Endothelial cell of hepatic sinusoid (primary cell): ENCODE measurements around the gene VAT1L.
"Not testable (repeated sequence)": the region's sequence is repeated elsewhere in the genome, so short reads cannot be mapped to it uniquely, and the experiment has no call there.

ENCODE experiments used
- in situ Hi-C: cut with HindIII; loops from 2 replicates; pipeline ENCODE4 v1.10.0; 2017; ENCODE audit warnings: low sequenced_read_pairs

The VAT1L gene

GRCh38 chr16:77977339-77977738 is 189.0 kb downstream of the VAT1L start:
- in situ Hi-C loops, result loop anchor here (10.0 kb wide), 2 partner anchors 273 to 303 kb away; no protein-coding TSS in a partner anchor

DNA sequence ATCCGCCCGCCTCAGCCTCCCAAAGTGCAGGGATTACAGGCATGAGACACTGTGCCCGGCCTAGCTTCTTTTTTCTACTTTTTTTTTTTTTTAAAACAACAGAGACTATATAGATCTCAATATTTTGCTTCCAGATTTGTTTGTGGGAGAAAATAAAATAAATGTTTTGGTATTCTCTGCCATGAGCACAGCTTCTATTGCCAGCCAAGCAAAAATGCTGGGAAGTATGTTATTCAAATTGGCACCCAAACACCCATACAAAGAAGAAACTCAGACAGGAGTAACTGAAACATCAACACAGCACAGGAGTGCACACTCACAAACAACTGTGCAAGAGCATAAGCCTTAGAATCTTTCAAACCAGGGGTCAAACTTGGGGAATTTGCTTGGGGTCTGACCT is 196.7 kb downstream of the VAT1L start:
- in situ Hi-C loops, result no loop called here

DNA sequence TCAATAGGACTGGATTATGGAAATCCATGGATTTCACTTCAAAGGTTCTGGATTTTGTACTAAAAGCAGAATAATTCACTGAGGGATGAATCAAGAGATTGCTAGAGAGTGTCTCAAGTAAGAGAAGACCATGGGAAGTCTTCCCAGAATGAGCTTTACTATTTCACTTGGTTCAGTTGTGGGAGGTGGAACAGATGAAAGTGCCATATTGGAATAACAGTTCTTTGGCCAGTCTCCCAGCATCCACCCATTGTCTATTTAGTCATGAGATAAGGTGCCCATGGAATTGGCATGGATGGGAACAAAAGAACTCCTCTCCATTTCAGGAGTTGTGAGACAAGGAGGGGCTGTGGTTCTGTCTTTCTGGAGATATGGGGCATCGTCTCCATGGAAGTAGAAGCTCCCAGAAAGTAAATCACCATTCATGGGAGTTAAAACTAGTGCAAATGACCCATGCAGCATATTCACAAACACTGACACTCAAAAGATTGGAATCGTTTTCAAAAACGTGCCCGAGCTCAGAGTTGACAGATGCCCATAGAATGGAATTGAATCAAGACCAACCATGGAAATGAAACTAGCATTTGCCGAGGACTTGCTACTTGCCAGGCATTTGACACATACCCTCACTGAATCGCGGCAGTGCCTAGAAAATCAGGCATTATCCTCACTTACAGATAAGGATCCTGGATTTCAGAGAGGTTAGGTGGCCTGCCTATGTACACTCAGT is 197.8 kb downstream of the VAT1L start:
- in situ Hi-C loops, result no loop called here

GRCh38 chr16:77987810-77988209 is 199.4 kb downstream of the VAT1L start:
- in situ Hi-C loops, result no loop called here

DNA sequence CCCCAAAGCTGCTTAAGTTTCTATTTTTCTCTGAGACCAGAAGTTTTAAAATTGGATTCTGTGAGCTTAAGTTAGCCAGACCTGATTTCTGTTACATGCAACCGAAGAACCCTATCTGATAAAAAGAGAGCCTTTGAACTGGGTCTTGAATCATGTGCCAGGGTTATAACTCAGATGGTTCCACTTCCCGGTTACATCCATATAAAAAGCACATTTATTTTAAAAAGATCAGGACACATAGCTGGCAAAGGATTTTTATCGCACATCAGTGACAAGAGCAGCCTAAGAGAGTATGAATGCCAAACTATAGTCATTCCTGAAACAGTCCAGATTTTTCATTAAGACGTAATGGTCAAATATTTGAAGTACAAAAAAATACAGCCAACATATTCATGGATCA is 201.5 kb downstream of the VAT1L start:
- in situ Hi-C loops, result no loop called here

- in situ Hi-C loops, result no loop called here
Measured at GRCh38 chr16:77991701-77992100, 203.3 kb downstream of the VAT1L start.

DNA sequence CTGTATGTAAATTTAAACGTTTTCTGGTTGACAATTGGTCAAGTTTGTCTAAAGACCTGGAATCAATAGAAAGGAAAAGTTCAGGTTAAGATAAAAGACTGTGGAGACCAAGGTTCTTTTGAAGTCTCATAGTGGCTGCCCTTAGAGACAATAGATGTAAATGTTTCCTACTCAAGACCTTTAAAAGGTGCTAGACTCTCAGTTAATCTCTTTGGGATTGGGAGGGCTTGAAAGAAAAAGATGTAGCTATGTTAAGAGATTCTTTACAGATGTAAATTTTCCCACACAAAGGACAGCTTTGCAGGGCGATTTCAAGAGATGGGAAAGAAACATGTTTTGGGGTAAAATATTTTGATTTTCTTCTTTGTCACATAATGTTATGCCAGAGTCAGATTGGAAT is 204.0 kb downstream of the VAT1L start:
- in situ Hi-C loops, result not testable (repeated sequence)

DNA sequence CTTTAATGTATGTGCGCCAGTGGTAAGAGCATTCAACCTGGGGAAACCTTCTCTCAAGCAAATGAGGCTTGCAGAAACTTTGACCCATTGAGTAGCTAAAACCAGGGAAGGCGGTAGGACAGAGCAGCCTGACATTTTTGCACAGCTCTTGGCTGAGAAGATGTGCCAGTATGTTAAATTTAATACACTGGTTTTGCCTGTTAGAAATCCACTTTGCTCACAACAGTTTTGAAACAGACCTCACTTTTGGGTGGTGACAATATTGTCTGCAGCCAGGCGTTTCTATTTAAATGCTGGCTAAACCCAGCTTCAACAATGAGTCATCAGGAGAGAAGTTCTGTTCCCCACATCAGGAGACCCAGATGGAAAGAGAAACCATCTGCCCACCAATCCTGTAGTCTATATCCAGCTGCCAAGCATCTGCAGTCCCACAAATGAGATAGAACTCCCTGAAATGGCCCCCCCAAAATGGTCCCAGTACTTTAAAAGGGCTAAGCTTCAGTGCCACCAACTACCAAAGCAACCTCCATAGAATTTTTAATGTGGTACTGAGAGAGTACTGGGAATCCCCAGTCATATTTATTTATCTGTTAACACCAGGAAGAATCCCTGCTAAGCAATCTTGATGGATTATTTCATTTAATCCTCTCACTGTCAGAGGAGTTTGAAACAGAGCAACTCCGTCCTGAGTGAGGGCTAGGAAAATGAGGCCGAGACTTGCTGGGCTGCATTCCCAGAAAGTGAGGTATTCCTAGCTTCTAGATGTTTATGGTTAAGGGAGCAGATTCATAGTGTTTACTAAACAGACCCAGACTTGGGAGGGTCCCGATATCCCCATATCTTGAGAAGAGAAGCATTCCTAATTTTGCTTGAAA is 205.0 kb downstream of the VAT1L start:
- in situ Hi-C loops, result no loop called here

DNA sequence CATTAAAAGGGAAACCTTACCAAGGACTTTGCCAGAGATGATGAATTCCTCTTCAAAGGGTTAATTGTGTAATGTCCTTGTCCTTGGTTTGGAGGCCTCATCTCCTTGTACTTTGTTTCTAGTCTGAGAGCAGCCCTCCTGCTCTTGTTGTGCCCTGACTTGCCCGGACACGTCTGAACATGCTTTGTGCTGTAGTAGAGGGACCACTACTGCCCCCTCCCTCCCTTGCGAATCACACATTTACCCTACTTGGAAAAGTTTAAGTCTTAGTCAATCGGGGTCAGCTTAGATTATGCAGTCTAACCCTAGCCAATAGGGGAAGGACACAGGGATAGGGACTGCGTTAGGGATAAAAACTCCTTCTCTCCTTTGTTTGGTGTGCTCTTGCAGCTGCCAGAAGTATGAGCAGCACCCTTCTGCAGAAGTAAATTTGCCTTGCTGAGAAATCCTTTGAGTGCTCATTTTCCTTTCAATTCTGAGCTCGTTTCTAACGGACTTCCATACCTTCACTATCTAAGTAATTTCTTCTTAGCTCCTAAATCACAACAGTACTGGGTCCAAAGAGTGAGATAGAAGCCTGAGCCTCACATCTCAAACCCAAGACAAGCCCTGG is 207.6 kb downstream of the VAT1L start:
- in situ Hi-C loops, result no loop called here

DNA sequence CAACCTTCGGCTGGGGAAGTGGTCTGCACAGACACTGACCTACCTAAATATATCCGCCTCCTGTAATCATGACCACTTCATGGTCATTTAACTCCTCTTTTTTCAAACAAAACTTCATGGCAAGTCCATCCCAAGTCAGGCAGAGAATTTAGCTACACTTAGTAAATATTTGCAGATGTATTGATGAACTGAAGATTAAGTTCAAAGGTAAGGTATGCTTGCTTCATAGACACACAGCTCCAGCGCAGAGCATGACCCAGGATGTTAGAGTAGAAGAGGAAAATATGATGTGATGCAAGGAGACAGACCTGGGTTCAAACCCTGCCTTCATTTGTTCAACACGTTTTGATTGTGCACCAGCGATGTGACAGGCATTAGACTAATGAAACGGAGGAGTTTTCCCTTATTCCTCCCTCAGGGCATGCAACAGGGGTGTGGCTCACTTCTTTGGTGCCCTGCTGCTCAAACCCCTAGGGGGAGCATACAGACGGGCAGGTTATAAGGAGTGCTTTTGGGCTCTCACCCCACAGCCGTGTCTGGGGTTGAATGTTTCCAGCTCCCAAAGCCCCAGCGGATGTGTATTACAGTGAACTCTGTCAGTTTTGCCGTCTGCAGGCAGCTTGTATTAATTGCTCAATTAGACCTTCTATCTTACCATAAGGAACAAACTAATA is 210.1 kb downstream of the VAT1L start:
- in situ Hi-C loops, result no loop called here

GRCh38 chr16:78001451-78002025 is 213.2 kb downstream of the VAT1L start:
- in situ Hi-C loops, result no loop called here

DNA sequence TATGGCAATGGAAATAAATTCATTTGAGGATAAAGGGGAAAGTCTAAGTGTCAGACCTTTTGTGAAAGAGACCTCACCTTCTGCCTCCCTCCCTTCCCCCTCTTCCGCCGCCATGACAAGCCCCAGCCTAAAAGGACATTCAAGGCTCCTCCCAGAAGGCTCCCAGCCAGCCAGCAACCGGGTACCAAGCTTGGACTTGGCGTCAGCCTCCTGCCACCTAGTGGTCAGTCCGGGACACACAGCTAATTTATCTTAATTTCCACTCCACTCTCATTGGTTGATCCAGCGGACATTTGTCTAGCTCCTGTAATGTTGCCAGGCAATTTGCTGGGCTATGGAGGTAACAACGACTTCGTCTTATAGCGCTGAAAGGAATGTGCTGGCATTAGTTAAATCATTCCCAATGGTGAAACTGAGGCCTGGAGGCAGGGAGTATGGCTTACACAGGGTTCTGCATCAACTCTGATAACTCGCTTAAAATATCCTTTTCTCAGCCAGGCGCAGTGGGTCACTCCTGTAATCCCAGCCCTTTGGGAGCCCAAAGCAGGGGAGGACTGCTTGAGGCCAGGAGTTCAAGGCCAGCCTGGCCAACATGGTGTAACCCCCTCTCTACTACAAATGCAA is 214.7 kb downstream of the VAT1L start:
- in situ Hi-C loops, result no loop called here

GRCh38 chr16:78004517-78004916 is 216.2 kb downstream of the VAT1L start:
- in situ Hi-C loops, result no loop called here

GRCh38 chr16:78005881-78006280 is 217.5 kb downstream of the VAT1L start:
- in situ Hi-C loops, result no loop called here

DNA sequence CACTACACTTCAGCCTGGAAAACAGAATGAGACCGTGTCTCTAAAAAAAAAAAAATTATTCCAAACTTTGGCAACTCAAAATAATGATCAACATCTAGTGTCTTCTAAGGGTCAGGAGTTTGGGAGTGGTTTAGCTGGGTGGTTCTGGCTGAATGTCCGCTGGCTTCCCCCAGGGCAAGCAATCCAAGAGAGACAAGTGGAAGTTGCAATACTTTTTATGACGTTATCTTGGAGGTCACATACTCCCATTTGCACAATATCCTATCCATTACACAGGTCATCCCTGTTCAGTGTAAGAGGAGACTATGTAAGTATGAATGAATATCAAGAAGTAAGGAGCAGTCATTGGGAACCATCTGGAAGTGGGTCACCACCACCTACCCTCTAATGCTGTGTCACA is 218.8 kb downstream of the VAT1L start:
- in situ Hi-C loops, result no loop called here

GRCh38 chr16:78022347-78023060 is 234.1 kb downstream of the VAT1L start, which contains the start of gene CLEC3A:
Gene CLEC3A (plus strand): TSS chr16:78022548. CDS start chr16:78022627, 79 bp downstream.
- in situ Hi-C loops, result no loop called here

DNA sequence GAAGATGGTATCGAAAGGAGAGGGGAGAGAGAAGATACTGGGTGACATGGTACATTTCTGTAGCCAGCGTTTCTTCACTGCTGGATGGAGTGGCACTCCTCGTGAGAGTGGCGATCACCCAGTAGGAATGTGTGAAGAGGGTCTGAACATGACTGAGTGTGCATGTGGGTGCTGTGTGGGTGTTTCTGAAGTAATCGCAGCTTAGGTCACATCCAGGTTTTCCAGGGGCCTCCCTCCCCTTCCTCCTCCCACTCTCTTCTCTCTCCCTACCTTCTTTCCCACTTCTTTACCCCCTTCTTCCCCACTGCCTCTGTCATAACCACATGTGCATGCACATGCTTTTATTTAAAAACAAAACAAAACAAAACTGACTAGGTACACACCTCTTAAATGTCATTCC is 235.8 kb downstream of the VAT1L start:
- in situ Hi-C loops, result no loop called here

DNA sequence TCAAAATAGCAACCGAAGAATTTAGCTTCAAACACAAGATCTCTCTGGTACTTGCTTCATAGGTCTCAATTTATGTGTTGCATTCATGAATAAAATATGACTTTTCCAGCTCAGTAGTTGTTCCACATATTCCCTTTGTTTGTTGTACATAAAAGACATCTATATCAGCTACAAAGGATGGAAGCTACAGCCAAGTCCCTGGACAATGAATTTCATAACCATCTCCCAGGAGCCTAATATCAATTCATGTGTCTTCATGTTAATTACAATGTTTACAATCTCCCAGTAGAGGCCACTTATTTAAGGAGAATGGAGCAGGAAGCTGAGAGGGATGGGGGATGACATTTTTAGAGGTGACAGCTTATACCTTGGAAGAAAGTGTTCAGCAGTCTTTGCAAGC is 237.3 kb downstream of the VAT1L start:
- in situ Hi-C loops, result no loop called here

- in situ Hi-C loops, result no loop called here
Measured at GRCh38 chr16:78028018-78028417, 239.7 kb downstream of the VAT1L start.
